ENCODE measurements around the gene SUPT5H. TPM values are rescaled to one million over a fixed set of nuclear protein-coding genes. Genes with fewer than 3 reads are reported as not detected.
"Not testable (repeated sequence)": the region's sequence is repeated elsewhere in the genome, so short reads cannot be mapped to it uniquely, and the experiment has no call there.

The SUPT5H gene
- polyA plus RNA-seq, 1 donor from 2014 or later, result 92.5 TPM

DNA sequence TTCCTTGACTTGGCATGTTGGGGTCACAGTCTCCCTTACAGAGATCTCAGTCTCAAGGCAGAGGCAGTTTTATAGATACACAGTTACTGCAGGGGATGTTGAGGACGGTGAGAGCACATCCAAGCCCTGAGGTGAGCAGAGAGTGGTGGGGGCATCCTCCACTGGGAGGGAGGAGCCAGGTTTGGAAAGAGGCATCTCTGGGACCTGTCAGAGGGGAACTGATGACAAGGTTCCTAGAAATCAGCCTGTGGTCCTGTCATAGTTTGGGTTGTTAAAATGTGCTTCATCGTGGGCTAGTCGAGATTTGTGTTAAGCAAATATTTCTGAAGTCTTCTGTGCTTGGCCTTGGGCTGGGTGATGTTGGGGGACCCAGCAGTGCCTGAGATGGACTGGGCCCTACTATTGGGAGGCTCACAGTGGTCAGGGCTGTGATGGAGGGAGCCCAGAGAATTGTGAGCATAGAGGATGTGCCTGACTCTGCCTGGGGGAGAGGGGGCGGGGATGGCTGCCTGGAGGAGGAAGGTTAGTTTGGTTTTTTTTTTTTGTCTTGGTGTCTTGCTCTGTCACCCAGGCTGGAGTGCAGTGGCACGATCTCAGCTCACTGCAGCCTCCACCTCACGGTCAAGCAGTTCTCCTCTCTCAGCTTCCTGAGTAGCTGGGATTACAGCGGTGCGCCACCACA, 3.9 kb downstream of the SUPT5H start:
- no peaks in the 10 kb centered on the region for H3K9me2 ChIP-seq (ENCODE audit: insufficient read depth, low read length)
- no peaks in the 10 kb centered on the region for H3F3A ChIP-seq (ENCODE audit: insufficient read depth, low read length, poor library complexity, severe bottlenecking)
- H2AFZ ChIP-seq (ENCODE audit: low read depth, low read length), result no peak overlapping the region
- H3K79me2 ChIP-seq (replicated peaks; ENCODE audit: insufficient read depth, low read length), result peaks cover 58% of the 10 kb centered on the region
- no peak overlapping the region for H3K4me3 ChIP-seq (ENCODE audit: low read length)
- no peaks in the 10 kb centered on the region for H3K9me3 ChIP-seq (ENCODE audit: low read length)
- no peaks in the 10 kb centered on the region for H3K27me3 ChIP-seq (ENCODE audit: insufficient read depth, low read depth, low read length)
- H3K36me3 ChIP-seq (ENCODE audit: insufficient read depth, low read length), result no peaks in the 10 kb centered on the region
- TF ChIP-seq MXI1 (conservative IDR thresholded peaks at IDR 0.05; ENCODE audit: poor library complexity, severe bottlenecking) (no peak), TAF1 (IDR thresholded peaks at IDR 0.05; ENCODE audit: low read depth) (no peak), SMC3 (conservative IDR thresholded peaks at IDR 0.05; ENCODE audit: poor library complexity) (no peak), EZH2 (IDR thresholded peaks at IDR 0.05; ENCODE audit: borderline replicate concordance, insufficient read depth, low read length, poor library complexity, severe bottlenecking) (no peak), RAD21 (conservative IDR thresholded peaks at IDR 0.05) (no peak)
- TF ChIP-seq, protein P1, sequence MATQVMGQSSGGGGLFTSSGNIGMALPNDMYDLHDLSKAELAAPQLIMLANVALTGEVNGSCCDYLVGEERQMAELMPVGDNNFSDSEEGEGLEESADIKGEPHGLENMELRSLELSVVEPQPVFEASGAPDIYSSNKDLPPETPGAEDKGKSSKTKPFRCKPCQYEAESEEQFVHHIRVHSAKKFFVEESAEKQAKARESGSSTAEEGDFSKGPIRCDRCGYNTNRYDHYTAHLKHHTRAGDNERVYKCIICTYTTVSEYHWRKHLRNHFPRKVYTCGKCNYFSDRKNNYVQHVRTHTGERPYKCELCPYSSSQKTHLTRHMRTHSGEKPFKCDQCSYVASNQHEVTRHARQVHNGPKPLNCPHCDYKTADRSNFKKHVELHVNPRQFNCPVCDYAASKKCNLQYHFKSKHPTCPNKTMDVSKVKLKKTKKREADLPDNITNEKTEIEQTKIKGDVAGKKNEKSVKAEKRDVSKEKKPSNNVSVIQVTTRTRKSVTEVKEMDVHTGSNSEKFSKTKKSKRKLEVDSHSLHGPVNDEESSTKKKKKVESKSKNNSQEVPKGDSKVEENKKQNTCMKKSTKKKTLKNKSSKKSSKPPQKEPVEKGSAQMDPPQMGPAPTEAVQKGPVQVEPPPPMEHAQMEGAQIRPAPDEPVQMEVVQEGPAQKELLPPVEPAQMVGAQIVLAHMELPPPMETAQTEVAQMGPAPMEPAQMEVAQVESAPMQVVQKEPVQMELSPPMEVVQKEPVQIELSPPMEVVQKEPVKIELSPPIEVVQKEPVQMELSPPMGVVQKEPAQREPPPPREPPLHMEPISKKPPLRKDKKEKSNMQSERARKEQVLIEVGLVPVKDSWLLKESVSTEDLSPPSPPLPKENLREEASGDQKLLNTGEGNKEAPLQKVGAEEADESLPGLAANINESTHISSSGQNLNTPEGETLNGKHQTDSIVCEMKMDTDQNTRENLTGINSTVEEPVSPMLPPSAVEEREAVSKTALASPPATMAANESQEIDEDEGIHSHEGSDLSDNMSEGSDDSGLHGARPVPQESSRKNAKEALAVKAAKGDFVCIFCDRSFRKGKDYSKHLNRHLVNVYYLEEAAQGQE (IDR thresholded peaks at IDR 0.05; ENCODE audit: borderline replicate concordance), result no peak
- H4K20me1 ChIP-seq (ENCODE audit: insufficient read depth), result no peaks in the 10 kb centered on the region
- no peak overlapping the region for H3K4me2 ChIP-seq (ENCODE audit: low read length)
- H3K27ac ChIP-seq (ENCODE audit: low read length), result no peak overlapping the region
- no peak overlapping the region for H3K9ac ChIP-seq (ENCODE audit: low read length)

- not testable (repeated sequence) for H3K9me2 ChIP-seq (ENCODE audit: insufficient read depth, low read length); H3K27me3 ChIP-seq (ENCODE audit: insufficient read depth, low read depth, low read length); H3F3A ChIP-seq (ENCODE audit: insufficient read depth, low read length, poor library complexity, severe bottlenecking); H3K4me3 ChIP-seq (ENCODE audit: low read length); H2AFZ ChIP-seq (ENCODE audit: low read depth, low read length); H3K9ac ChIP-seq (ENCODE audit: low read length); H3K27ac ChIP-seq (ENCODE audit: low read length); H3K36me3 ChIP-seq (ENCODE audit: insufficient read depth, low read length); H4K20me1 ChIP-seq (ENCODE audit: insufficient read depth); H3K4me2 ChIP-seq (ENCODE audit: low read length); H3K9me3 ChIP-seq (ENCODE audit: low read length)
- H3K79me2 ChIP-seq (replicated peaks; ENCODE audit: insufficient read depth, low read length), result peaks cover 44% of the 10 kb centered on the region
Measured at GRCh38 chr19:39451257-39451656, 5.9 kb downstream of the SUPT5H start.

DNA sequence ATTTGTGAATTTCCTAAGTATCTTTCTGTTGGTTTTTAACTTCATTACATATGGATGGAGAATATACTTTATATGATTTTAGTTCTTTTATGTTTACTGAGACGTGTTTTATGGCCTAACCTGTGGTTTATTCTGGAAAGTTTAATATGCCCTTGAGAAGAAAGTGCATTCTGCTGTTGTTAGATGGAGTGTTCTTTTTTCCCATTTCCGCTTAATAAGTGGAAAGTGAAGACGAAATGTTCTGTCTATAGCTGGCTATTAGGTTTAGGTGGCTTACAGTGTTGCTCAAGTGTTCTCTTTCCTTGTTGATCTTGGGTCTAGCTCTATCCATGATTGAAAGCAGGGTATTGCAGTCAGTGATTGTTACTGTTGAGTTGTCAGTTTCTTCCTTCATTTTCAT, 18.0 kb downstream of the SUPT5H start:
- Histone ChIP-seq H3K9me3 (ENCODE audit: low read length) (no peaks in the 10 kb centered on the region), H3K36me3 (ENCODE audit: insufficient read depth, low read length) (peaks cover 8% of the 10 kb centered on the region), H3F3A (ENCODE audit: insufficient read depth, low read length, poor library complexity, severe bottlenecking) (no peaks in the 10 kb centered on the region), H3K4me3 (ENCODE audit: low read length) (no peak overlapping the region), H3K4me2 (ENCODE audit: low read length) (no peak overlapping the region), H3K9ac (ENCODE audit: low read length) (no peak overlapping the region), H3K79me2 (replicated peaks; ENCODE audit: insufficient read depth, low read length) (no peaks in the 10 kb centered on the region), H3K9me2 (ENCODE audit: insufficient read depth, low read length) (no peaks in the 10 kb centered on the region), H4K20me1 (ENCODE audit: insufficient read depth) (no peaks in the 10 kb centered on the region), H2AFZ (ENCODE audit: low read depth, low read length) (no peak overlapping the region), H3K27ac (ENCODE audit: low read length) (no peak overlapping the region), H3K27me3 (ENCODE audit: insufficient read depth, low read depth, low read length) (no peaks in the 10 kb centered on the region)
- no peak for TF ChIP-seq SMC3 (conservative IDR thresholded peaks at IDR 0.05; ENCODE audit: poor library complexity)
- TF ChIP-seq EZH2 (IDR thresholded peaks at IDR 0.05; ENCODE audit: borderline replicate concordance, insufficient read depth, low read length, poor library complexity, severe bottlenecking), result no peak
- TF ChIP-seq, protein P1 (IDR thresholded peaks at IDR 0.05; ENCODE audit: borderline replicate concordance), result no peak
- no peak for TF ChIP-seq TAF1 (IDR thresholded peaks at IDR 0.05; ENCODE audit: low read depth)
- no peak for TF ChIP-seq RAD21 (conservative IDR thresholded peaks at IDR 0.05)
- no peak for TF ChIP-seq EP300 (conservative IDR thresholded peaks at IDR 0.05; ENCODE audit: poor library complexity, severe bottlenecking)
- no peak for TF ChIP-seq MXI1 (conservative IDR thresholded peaks at IDR 0.05; ENCODE audit: poor library complexity, severe bottlenecking)
- TF ChIP-seq, protein P2, sequence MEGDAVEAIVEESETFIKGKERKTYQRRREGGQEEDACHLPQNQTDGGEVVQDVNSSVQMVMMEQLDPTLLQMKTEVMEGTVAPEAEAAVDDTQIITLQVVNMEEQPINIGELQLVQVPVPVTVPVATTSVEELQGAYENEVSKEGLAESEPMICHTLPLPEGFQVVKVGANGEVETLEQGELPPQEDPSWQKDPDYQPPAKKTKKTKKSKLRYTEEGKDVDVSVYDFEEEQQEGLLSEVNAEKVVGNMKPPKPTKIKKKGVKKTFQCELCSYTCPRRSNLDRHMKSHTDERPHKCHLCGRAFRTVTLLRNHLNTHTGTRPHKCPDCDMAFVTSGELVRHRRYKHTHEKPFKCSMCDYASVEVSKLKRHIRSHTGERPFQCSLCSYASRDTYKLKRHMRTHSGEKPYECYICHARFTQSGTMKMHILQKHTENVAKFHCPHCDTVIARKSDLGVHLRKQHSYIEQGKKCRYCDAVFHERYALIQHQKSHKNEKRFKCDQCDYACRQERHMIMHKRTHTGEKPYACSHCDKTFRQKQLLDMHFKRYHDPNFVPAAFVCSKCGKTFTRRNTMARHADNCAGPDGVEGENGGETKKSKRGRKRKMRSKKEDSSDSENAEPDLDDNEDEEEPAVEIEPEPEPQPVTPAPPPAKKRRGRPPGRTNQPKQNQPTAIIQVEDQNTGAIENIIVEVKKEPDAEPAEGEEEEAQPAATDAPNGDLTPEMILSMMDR (IDR thresholded peaks at IDR 0.05; ENCODE audit: poor library complexity, severe bottlenecking), result no peak
- no peak for TF ChIP-seq POLR2AphosphoS5 (IDR thresholded peaks at IDR 0.05)

All from neural cell (in vitro differentiated cells).